ENCODE data around the gene LHX8.
"Not testable (repeated sequence)": the region's sequence is repeated elsewhere in the genome, so short reads cannot be mapped to it uniquely, and the experiment has no call there.

Gene LHX8

GRCh38 chr1:75133750-75134646 lies at the start of gene LHX8:
Gene LHX8, plus strand, starts transcription at chr1:75134388. Its CDS starts 2,227 bp downstream, at chr1:75136615.
- DNase-seq = no peak

GRCh38 chr1:75085931-75086330 lies 48.3 kb upstream of the LHX8 start:
- no peak for DNase-seq

GRCh38 chr1:75087278-75087677 lies 46.9 kb upstream of the LHX8 start:
- no peak for DNase-seq

GRCh38 chr1:75092141-75092540 lies 42.0 kb upstream of the LHX8 start:
- no peak for DNase-seq

- DNase-seq = no peak
Observed at GRCh38 chr1:75097654-75098053, 36.5 kb upstream of the LHX8 start.

GRCh38 chr1:75099581-75099980 lies 34.6 kb upstream of the LHX8 start:
- DNase-seq = no peak

GRCh38 chr1:75100481-75101092 lies 33.6 kb upstream of the LHX8 start:
- DNase-seq = no peak

GRCh38 chr1:75112362-75112951 lies 21.7 kb upstream of the LHX8 start:
- not testable (repeated sequence) for DNase-seq

- no peak for DNase-seq
Observed at GRCh38 chr1:75115654-75116053, 18.5 kb upstream of the LHX8 start.

- DNase-seq = no peak
Observed at GRCh38 chr1:75123756-75124155, 10.4 kb upstream of the LHX8 start.

GRCh38 chr1:75124510-75124909 lies 9.7 kb upstream of the LHX8 start:
- DNase-seq = no peak

GRCh38 chr1:75125161-75125726 lies 8.9 kb upstream of the LHX8 start:
- DNase-seq = no peak

GRCh38 chr1:75126611-75127101 lies 7.5 kb upstream of the LHX8 start:
- no peak for DNase-seq

GRCh38 chr1:75127916-75128717 lies 6.1 kb upstream of the LHX8 start:
- no peak for DNase-seq

- no peak for DNase-seq
Observed at GRCh38 chr1:75129660-75129982, 4.6 kb upstream of the LHX8 start.

GRCh38 chr1:75129983-75130789 lies 4.0 kb upstream of the LHX8 start:
- no peak for DNase-seq

GRCh38 chr1:75130865-75131564 lies 3.2 kb upstream of the LHX8 start:
- DNase-seq = no peak

- no peak for DNase-seq
Observed at GRCh38 chr1:75131565-75132241, 2.5 kb upstream of the LHX8 start.

GRCh38 chr1:75132242-75132811 lies 1.9 kb upstream of the LHX8 start:
- DNase-seq = no peak

All from NCI-H1436 (cell line).